HG03039 (cell line): ENCODE results near the gene NXPE3.
A peak's percentile ranks its signal among the peaks of the same experiment; 100 is the strongest.

ENCODE experiments used
- ATAC-seq: cut with Tn5 transposase; IDR thresholded peaks from one replicate; pipeline ENCODE4 v1.9.1; 2021; ENCODE audit warnings: mild to moderate bottlenecking, moderate library complexity; ENCODE audit not compliant: unreplicated experiment

Gene NXPE3

GRCh38 chr3:101828276-101828675 lies 49.3 kb downstream of the NXPE3 start:
- ATAC-seq = no peak

GRCh38 chr3:101828691-101829436 lies 49.9 kb downstream of the NXPE3 start:
- ATAC-seq = peak; percentile 41

- no peak for ATAC-seq
Observed at GRCh38 chr3:101829437-101829830, 50.4 kb downstream of the NXPE3 start.

GRCh38 chr3:101829874-101830273 lies 50.9 kb downstream of the NXPE3 start:
- ATAC-seq = no peak

GRCh38 chr3:101833446-101833974 lies 54.5 kb downstream of the NXPE3 start:
- ATAC-seq = no peak

- no peak for ATAC-seq
Observed at GRCh38 chr3:101835676-101836075, 56.7 kb downstream of the NXPE3 start.

- no peak for ATAC-seq
Observed at GRCh38 chr3:101836160-101836559, 57.1 kb downstream of the NXPE3 start.

- no peak for ATAC-seq
Observed at GRCh38 chr3:101836652-101837598, 57.9 kb downstream of the NXPE3 start.

- no peak for ATAC-seq
Observed at GRCh38 chr3:101838691-101839090, 59.7 kb downstream of the NXPE3 start.

GRCh38 chr3:101840066-101840465 lies 61.1 kb downstream of the NXPE3 start:
- no peak for ATAC-seq

- no peak for ATAC-seq
Observed at GRCh38 chr3:101842245-101842934, 63.4 kb downstream of the NXPE3 start.

- no peak for ATAC-seq
Observed at GRCh38 chr3:101842935-101843330, 63.9 kb downstream of the NXPE3 start.

GRCh38 chr3:101845425-101845824 lies 66.4 kb downstream of the NXPE3 start:
- no peak for ATAC-seq

- no peak for ATAC-seq
Observed at GRCh38 chr3:101846709-101847108, 67.7 kb downstream of the NXPE3 start.

- ATAC-seq = no peak
Observed at GRCh38 chr3:101847328-101847727, 68.3 kb downstream of the NXPE3 start.

- ATAC-seq = no peak
Observed at GRCh38 chr3:101848326-101848725, 69.3 kb downstream of the NXPE3 start.

- ATAC-seq = peak; percentile 69
Observed at GRCh38 chr3:101848754-101849713, 70.0 kb downstream of the NXPE3 start, which contains the start of gene NFKBIZ. NFKBIZ (plus strand) TSS chr3:101849514; CDS start chr3:101849629, 115 bp downstream.

- ATAC-seq = peak; percentile 21
Observed at GRCh38 chr3:101849714-101850245, 70.8 kb downstream of the NXPE3 start.

GRCh38 chr3:101850246-101851051 lies 71.4 kb downstream of the NXPE3 start:
- no peak for ATAC-seq
